Measurements from ENCODE around the gene LINGO3. TPM values are rescaled to one million over a fixed set of nuclear protein-coding genes. Genes with fewer than 3 reads are reported as not detected.

The LINGO3 gene
- total and polyA plus RNA-seq, 2 of the 8 experiments (the other 6 are each of a cell fraction or from before 2014, with no cell fraction given) = 0.59 TPM; not detected in 1

- TF ChIP-seq, protein P1, sequence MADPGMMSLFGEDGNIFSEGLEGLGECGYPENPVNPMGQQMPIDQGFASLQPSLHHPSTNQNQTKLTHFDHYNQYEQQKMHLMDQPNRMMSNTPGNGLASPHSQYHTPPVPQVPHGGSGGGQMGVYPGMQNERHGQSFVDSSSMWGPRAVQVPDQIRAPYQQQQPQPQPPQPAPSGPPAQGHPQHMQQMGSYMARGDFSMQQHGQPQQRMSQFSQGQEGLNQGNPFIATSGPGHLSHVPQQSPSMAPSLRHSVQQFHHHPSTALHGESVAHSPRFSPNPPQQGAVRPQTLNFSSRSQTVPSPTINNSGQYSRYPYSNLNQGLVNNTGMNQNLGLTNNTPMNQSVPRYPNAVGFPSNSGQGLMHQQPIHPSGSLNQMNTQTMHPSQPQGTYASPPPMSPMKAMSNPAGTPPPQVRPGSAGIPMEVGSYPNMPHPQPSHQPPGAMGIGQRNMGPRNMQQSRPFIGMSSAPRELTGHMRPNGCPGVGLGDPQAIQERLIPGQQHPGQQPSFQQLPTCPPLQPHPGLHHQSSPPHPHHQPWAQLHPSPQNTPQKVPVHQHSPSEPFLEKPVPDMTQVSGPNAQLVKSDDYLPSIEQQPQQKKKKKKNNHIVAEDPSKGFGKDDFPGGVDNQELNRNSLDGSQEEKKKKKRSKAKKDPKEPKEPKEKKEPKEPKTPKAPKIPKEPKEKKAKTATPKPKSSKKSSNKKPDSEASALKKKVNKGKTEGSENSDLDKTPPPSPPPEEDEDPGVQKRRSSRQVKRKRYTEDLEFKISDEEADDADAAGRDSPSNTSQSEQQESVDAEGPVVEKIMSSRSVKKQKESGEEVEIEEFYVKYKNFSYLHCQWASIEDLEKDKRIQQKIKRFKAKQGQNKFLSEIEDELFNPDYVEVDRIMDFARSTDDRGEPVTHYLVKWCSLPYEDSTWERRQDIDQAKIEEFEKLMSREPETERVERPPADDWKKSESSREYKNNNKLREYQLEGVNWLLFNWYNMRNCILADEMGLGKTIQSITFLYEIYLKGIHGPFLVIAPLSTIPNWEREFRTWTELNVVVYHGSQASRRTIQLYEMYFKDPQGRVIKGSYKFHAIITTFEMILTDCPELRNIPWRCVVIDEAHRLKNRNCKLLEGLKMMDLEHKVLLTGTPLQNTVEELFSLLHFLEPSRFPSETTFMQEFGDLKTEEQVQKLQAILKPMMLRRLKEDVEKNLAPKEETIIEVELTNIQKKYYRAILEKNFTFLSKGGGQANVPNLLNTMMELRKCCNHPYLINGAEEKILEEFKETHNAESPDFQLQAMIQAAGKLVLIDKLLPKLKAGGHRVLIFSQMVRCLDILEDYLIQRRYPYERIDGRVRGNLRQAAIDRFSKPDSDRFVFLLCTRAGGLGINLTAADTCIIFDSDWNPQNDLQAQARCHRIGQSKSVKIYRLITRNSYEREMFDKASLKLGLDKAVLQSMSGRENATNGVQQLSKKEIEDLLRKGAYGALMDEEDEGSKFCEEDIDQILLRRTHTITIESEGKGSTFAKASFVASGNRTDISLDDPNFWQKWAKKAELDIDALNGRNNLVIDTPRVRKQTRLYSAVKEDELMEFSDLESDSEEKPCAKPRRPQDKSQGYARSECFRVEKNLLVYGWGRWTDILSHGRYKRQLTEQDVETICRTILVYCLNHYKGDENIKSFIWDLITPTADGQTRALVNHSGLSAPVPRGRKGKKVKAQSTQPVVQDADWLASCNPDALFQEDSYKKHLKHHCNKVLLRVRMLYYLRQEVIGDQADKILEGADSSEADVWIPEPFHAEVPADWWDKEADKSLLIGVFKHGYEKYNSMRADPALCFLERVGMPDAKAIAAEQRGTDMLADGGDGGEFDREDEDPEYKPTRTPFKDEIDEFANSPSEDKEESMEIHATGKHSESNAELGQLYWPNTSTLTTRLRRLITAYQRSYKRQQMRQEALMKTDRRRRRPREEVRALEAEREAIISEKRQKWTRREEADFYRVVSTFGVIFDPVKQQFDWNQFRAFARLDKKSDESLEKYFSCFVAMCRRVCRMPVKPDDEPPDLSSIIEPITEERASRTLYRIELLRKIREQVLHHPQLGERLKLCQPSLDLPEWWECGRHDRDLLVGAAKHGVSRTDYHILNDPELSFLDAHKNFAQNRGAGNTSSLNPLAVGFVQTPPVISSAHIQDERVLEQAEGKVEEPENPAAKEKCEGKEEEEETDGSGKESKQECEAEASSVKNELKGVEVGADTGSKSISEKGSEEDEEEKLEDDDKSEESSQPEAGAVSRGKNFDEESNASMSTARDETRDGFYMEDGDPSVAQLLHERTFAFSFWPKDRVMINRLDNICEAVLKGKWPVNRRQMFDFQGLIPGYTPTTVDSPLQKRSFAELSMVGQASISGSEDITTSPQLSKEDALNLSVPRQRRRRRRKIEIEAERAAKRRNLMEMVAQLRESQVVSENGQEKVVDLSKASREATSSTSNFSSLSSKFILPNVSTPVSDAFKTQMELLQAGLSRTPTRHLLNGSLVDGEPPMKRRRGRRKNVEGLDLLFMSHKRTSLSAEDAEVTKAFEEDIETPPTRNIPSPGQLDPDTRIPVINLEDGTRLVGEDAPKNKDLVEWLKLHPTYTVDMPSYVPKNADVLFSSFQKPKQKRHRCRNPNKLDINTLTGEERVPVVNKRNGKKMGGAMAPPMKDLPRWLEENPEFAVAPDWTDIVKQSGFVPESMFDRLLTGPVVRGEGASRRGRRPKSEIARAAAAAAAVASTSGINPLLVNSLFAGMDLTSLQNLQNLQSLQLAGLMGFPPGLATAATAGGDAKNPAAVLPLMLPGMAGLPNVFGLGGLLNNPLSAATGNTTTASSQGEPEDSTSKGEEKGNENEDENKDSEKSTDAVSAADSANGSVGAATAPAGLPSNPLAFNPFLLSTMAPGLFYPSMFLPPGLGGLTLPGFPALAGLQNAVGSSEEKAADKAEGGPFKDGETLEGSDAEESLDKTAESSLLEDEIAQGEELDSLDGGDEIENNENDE (IDR thresholded peaks at IDR 0.05; ENCODE audit: insufficient replicate concordance, low read length) = no peak
- TF ChIP-seq SAP30 (IDR thresholded peaks at IDR 0.05; ENCODE audit: insufficient read depth, insufficient replicate concordance, low read length) (no peak), BCL11A (IDR thresholded peaks at IDR 0.05; ENCODE audit: low read depth in 2 of 2, low read length in 2 of 2) (no peak), RFX5 (IDR thresholded peaks at IDR 0.05; ENCODE audit: borderline replicate concordance, low read depth, low read length) (no peak), SP4 (IDR thresholded peaks at IDR 0.05; ENCODE audit: low read length) (no peak), YY1 (IDR thresholded peaks at IDR 0.05; ENCODE audit: low read depth, low read length) (no peak), TAF1 (IDR thresholded peaks at IDR 0.05; ENCODE audit: low read depth, low read length) (no peak), GTF2F1 (IDR thresholded peaks at IDR 0.05; ENCODE audit: borderline replicate concordance, low read depth, low read length) (no peak), EGR1 (IDR thresholded peaks at IDR 0.05; ENCODE audit: borderline replicate concordance, low read depth, low read length) (no peak)
Observed at GRCh38 chr19:2341244-2341751, 33.3 kb upstream of the LINGO3 start (continued).
